Measurements from ENCODE around the gene PSMD9.

DNA sequence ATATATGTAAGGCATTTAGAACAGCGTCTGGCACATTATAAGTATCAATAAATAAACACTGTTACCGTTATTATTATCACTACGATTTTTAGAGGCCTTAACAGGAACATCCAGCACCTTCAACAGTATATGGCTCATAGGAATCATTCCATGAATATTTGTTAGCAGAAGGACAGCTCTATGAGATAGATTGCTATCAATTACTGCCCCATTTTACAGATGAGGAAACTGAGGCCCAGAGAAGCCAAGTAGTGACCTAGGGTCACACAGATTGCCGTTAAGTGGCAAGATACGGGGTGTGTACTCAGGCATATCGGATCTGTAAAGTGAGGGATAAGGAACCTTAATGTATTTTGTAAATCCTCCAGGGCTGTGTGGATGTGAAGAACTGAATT, 510 bp upstream of the PSMD9 start:
- TF ChIP-seq EP300 (conservative IDR thresholded peaks at IDR 0.05; ENCODE audit: poor library complexity, severe bottlenecking) = no peak
- TF ChIP-seq, protein P1, sequence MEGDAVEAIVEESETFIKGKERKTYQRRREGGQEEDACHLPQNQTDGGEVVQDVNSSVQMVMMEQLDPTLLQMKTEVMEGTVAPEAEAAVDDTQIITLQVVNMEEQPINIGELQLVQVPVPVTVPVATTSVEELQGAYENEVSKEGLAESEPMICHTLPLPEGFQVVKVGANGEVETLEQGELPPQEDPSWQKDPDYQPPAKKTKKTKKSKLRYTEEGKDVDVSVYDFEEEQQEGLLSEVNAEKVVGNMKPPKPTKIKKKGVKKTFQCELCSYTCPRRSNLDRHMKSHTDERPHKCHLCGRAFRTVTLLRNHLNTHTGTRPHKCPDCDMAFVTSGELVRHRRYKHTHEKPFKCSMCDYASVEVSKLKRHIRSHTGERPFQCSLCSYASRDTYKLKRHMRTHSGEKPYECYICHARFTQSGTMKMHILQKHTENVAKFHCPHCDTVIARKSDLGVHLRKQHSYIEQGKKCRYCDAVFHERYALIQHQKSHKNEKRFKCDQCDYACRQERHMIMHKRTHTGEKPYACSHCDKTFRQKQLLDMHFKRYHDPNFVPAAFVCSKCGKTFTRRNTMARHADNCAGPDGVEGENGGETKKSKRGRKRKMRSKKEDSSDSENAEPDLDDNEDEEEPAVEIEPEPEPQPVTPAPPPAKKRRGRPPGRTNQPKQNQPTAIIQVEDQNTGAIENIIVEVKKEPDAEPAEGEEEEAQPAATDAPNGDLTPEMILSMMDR (IDR thresholded peaks at IDR 0.05; ENCODE audit: poor library complexity, severe bottlenecking) = no peak
- TF ChIP-seq, protein P2, sequence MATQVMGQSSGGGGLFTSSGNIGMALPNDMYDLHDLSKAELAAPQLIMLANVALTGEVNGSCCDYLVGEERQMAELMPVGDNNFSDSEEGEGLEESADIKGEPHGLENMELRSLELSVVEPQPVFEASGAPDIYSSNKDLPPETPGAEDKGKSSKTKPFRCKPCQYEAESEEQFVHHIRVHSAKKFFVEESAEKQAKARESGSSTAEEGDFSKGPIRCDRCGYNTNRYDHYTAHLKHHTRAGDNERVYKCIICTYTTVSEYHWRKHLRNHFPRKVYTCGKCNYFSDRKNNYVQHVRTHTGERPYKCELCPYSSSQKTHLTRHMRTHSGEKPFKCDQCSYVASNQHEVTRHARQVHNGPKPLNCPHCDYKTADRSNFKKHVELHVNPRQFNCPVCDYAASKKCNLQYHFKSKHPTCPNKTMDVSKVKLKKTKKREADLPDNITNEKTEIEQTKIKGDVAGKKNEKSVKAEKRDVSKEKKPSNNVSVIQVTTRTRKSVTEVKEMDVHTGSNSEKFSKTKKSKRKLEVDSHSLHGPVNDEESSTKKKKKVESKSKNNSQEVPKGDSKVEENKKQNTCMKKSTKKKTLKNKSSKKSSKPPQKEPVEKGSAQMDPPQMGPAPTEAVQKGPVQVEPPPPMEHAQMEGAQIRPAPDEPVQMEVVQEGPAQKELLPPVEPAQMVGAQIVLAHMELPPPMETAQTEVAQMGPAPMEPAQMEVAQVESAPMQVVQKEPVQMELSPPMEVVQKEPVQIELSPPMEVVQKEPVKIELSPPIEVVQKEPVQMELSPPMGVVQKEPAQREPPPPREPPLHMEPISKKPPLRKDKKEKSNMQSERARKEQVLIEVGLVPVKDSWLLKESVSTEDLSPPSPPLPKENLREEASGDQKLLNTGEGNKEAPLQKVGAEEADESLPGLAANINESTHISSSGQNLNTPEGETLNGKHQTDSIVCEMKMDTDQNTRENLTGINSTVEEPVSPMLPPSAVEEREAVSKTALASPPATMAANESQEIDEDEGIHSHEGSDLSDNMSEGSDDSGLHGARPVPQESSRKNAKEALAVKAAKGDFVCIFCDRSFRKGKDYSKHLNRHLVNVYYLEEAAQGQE (IDR thresholded peaks at IDR 0.05; ENCODE audit: borderline replicate concordance) = no peak
- no peak for TF ChIP-seq TAF1 (IDR thresholded peaks at IDR 0.05; ENCODE audit: low read depth)
